H1 (cell line): ENCODE measurements around the gene PLTP. TPM values are rescaled to one million over a fixed set of nuclear protein-coding genes. Genes with fewer than 3 reads are reported as not detected.

ENCODE experiments used
- CBX8 ChIP-seq: fragments of 300-800, 300-1000 bp; sonication (generic); IDR thresholded peaks from 2 replicates; pipeline ENCODE4 v1.7.1; 2016; ENCODE audit warnings: low read depth, low read length, borderline replicate concordance
- CHD7 ChIP-seq: fragments of 300-600 bp; sonication (generic); IDR thresholded peaks from 2 replicates; pipeline ENCODE4 v1.7.1; 2012; ENCODE audit warnings: low read length, moderate library complexity, mild to moderate bottlenecking, inconsistent platforms; ENCODE audit not compliant: insufficient replicate concordance
- CTBP2 ChIP-seq: IDR thresholded peaks from 2 replicates; pipeline ENCODE4 v1.7.0; 2011; ENCODE audit warnings: borderline replicate concordance, mild to moderate bottlenecking, moderate library complexity, mixed read lengths, low read length; ENCODE audit not compliant: insufficient read depth, insufficient read length
- MAX ChIP-seq: IDR thresholded peaks from 2 replicates; pipeline ENCODE4 v1.6.1; 2012; ENCODE audit warnings: inconsistent platforms
- NRF1 ChIP-seq: IDR thresholded peaks from 2 replicates; pipeline ENCODE4 v1.6.1; 2011; ENCODE audit warnings: mild to moderate bottlenecking, low read depth, low read length, improper control_type of control experiment
- POLR2A ChIP-seq, 2 experiments: IDR thresholded peaks; 1 replicate in 1 of 2; 2 replicates in 1 of 2; pipeline ENCODE4 v1.6.1; 2011; ENCODE audit warnings: low read depth in 2 of 2, low read length in 2 of 2, mild to moderate bottlenecking in 2 of 2; ENCODE audit errors: control extremely low read depth in 1 of 2
- RNF2 ChIP-seq: fragments of 200-900, 300-1000 bp; sonication (generic); IDR thresholded peaks from 2 replicates; pipeline ENCODE4 v1.7.1; 2016; ENCODE audit warnings: borderline replicate concordance, low read depth, mild to moderate bottlenecking, antibody characterized with exemption, low read length; ENCODE audit not compliant: poor library complexity, severe bottlenecking; ENCODE audit errors: missing control alignments
- RXRA ChIP-seq: IDR thresholded peaks from 2 replicates; pipeline ENCODE4 v1.6.1; 2011; ENCODE audit warnings: low read depth, mild to moderate bottlenecking, low read length, moderate library complexity; ENCODE audit not compliant: insufficient read depth
- TAF7 ChIP-seq: optimal IDR thresholded peaks from 2 replicates; pipeline ENCODE3; 2011; ENCODE audit warnings: low read depth, mild to moderate bottlenecking, inconsistent platforms, low read length, moderate library complexity, borderline replicate concordance
- ZNF274 ChIP-seq: IDR thresholded peaks from 2 replicates; pipeline ENCODE4 v1.7.0; 2012; ENCODE audit warnings: low read length, borderline replicate concordance; ENCODE audit errors: extremely low read depth
- polyA plus RNA-seq, 7 experiments: library from polyadenylated mRNA; depleted of rRNA in 3 of 7; stranded (reverse) in 5 of 7; unstranded in 2 of 7; fragments of >200 nt in 5 of 7; fragments of 200-250 nt in 2 of 7; gene quantifications; 1 replicate in 5 of 7; 2 replicates in 1 of 7; 4 replicates in 1 of 7; pipeline versions ENCODE4 v1.2.1 to v1.2.3, GENCODE V29; 2011 to 2013; ENCODE audit warnings: missing spikeins in 2 of 7, mixed read lengths in 2 of 7
- total RNA-seq: library from RNA; stranded (reverse); fragmentation: NEBNext Ultra II Directional; extraction: Animal tissue kit (Norgen Biotek cat#: 25700); gene quantifications from 2 replicates; pipeline ENCODE4 v1.2.1, GENCODE V29; 2021

PLTP gene
- total and polyA plus RNA-seq, 2 of the 8 experiments (the other 6 are each of a cell fraction or from before 2014, with no cell fraction given), result 120 to 194 TPM

- TF ChIP-seq CHD7, result no peak
- no peak for TF ChIP-seq POLR2A (IDR thresholded peaks at IDR 0.05; ENCODE audit: control extremely low read depth in 1 of 2, low read depth in 2 of 2, low read length in 2 of 2)
- TF ChIP-seq MAX, result no peak
- no peak for TF ChIP-seq RXRA
- TF ChIP-seq CTBP2, result no peak
- TF ChIP-seq ZNF274, result no peak
- TF ChIP-seq TAF7, result no peak
- TF ChIP-seq NRF1, result no peak
- TF ChIP-seq RNF2, result no peak
- TF ChIP-seq CBX8, result no peak
Measured at GRCh38 chr20:45898285-45898684, 13.7 kb downstream of the PLTP start (continued).
